ENCODE results near the gene RERE.

Gene RERE

DNA sequence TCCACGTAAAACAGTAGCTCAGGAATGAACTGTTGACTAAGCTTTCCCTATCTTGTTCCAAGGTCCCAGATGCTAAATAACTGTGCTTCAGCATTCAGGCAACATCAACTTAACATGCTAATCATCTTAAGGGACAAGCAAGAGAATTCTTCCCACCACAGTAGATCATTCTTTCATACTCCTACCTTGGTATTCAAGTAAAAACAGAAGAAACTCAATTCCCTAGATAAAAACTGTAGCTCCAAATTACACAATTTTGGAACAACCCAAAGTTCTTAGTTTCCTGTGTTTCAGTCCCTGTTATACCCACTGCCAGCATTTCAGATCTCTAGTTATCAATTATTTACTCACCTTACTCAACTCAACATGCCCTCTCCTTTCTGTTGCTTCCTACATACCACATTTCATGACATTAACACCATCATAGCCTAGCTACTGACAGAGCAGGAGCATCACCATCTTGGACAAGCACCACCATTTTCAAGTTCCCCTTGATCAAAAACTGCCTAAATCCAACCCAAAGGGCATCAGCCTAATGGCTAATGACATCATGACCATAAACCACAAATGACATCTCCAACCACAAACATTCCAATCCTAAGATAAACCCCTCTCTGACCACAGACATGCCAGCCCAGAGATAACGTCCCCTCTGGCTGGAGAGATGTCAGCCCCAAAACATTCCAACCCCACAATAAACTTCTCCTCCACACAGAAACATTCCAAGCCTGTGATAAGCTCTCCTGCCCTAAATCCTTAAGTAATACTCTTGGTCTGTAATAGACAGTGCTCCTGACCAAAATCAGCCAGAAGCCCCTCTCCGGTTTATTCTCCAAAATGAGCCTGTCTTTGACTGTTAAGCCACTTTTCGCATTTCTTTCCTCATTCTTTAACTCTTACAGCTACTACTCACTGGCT lies 191.2 kb downstream of the RERE start (continued):
- TF ChIP-seq, protein P1, sequence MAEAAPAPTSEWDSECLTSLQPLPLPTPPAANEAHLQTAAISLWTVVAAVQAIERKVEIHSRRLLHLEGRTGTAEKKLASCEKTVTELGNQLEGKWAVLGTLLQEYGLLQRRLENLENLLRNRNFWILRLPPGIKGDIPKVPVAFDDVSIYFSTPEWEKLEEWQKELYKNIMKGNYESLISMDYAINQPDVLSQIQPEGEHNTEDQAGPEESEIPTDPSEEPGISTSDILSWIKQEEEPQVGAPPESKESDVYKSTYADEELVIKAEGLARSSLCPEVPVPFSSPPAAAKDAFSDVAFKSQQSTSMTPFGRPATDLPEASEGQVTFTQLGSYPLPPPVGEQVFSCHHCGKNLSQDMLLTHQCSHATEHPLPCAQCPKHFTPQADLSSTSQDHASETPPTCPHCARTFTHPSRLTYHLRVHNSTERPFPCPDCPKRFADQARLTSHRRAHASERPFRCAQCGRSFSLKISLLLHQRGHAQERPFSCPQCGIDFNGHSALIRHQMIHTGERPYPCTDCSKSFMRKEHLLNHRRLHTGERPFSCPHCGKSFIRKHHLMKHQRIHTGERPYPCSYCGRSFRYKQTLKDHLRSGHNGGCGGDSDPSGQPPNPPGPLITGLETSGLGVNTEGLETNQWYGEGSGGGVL (tag by site-specific recombination; IDR thresholded peaks at IDR 0.05): peak; percentile 84
- TF ChIP-seq IKZF3 (tag by site-specific recombination; IDR thresholded peaks at IDR 0.05) (peak; percentile 55; the same call in 1 of the 2 replicates), RBAK (tag by site-specific recombination; IDR thresholded peaks at IDR 0.05) (peak; percentile 46; the same call in 1 of the 2 replicates), ZBTB17 (tag by site-specific recombination; IDR thresholded peaks at IDR 0.05) (peak; percentile 34; the same call in 1 of the 2 replicates), ZNF660 (tag by site-specific recombination; IDR thresholded peaks at IDR 0.05) (no peak), PRDM2 (tag by site-specific recombination; IDR thresholded peaks at IDR 0.05; ENCODE audit: borderline replicate concordance) (no peak), ZNF391 (tag by site-specific recombination; IDR thresholded peaks at IDR 0.05; ENCODE audit: borderline replicate concordance, low read depth) (peak; percentile 97), ZNF514 (tag by site-specific recombination; IDR thresholded peaks at IDR 0.05) (no peak), EGR2 (tag by site-specific recombination; IDR thresholded peaks at IDR 0.05; ENCODE audit: low read depth) (peak; percentile 62), ZNF791 (tag by site-specific recombination; IDR thresholded peaks at IDR 0.05) (no peak), ZNF302 (tag by site-specific recombination; IDR thresholded peaks at IDR 0.05; ENCODE audit: low read depth) (no peak), ZNF335 (tag by site-specific recombination; conservative IDR thresholded peaks at IDR 0.05) (peak; percentile 38; the same call in 1 of the 2 replicates), ZNF26 (tag by site-specific recombination; IDR thresholded peaks at IDR 0.05) (no peak), ZNF2 (tag by site-specific recombination; IDR thresholded peaks at IDR 0.05) (0 out of 2 replicates have a peak, but pooled peaks have one; percentile 48), ZNF132 (tag by site-specific recombination; IDR thresholded peaks at IDR 0.05; ENCODE audit: borderline replicate concordance) (no peak), ZBTB6 (tag by site-specific recombination; IDR thresholded peaks at IDR 0.05) (no peak)
- TF ChIP-seq, protein P2, sequence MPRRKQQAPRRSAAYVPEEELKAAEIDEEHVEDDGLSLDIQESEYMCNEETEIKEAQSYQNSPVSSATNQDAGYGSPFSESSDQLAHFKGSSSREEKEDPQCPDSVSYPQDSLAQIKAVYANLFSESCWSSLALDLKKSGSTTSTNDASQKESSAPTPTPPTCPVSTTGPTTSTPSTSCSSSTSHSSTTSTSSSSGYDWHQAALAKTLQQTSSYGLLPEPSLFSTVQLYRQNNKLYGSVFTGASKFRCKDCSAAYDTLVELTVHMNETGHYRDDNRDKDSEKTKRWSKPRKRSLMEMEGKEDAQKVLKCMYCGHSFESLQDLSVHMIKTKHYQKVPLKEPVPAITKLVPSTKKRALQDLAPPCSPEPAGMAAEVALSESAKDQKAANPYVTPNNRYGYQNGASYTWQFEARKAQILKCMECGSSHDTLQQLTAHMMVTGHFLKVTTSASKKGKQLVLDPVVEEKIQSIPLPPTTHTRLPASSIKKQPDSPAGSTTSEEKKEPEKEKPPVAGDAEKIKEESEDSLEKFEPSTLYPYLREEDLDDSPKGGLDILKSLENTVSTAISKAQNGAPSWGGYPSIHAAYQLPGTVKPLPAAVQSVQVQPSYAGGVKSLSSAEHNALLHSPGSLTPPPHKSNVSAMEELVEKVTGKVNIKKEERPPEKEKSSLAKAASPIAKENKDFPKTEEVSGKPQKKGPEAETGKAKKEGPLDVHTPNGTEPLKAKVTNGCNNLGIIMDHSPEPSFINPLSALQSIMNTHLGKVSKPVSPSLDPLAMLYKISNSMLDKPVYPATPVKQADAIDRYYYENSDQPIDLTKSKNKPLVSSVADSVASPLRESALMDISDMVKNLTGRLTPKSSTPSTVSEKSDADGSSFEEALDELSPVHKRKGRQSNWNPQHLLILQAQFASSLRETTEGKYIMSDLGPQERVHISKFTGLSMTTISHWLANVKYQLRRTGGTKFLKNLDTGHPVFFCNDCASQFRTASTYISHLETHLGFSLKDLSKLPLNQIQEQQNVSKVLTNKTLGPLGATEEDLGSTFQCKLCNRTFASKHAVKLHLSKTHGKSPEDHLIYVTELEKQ (tag by site-specific recombination; IDR thresholded peaks at IDR 0.05; ENCODE audit: borderline replicate concordance): peak; percentile 98
- TF ChIP-seq, protein P3, sequence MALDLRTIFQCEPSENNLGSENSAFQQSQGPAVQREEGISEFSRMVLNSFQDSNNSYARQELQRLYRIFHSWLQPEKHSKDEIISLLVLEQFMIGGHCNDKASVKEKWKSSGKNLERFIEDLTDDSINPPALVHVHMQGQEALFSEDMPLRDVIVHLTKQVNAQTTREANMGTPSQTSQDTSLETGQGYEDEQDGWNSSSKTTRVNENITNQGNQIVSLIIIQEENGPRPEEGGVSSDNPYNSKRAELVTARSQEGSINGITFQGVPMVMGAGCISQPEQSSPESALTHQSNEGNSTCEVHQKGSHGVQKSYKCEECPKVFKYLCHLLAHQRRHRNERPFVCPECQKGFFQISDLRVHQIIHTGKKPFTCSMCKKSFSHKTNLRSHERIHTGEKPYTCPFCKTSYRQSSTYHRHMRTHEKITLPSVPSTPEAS (tag by site-specific recombination; IDR thresholded peaks at IDR 0.05): peak; percentile 47; the same call in 1 of the 2 replicates
- TF ChIP-seq, protein P4, sequence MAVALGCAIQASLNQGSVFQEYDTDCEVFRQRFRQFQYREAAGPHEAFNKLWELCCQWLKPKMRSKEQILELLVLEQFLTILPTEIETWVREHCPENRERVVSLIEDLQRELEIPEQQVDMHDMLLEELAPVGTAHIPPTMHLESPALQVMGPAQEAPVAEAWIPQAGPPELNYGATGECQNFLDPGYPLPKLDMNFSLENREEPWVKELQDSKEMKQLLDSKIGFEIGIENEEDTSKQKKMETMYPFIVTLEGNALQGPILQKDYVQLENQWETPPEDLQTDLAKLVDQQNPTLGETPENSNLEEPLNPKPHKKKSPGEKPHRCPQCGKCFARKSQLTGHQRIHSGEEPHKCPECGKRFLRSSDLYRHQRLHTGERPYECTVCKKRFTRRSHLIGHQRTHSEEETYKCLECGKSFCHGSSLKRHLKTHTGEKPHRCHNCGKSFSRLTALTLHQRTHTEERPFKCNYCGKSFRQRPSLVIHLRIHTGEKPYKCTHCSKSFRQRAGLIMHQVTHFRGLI (tag by site-specific recombination; IDR thresholded peaks at IDR 0.05): peak; percentile 41; the same call in 1 of the 2 replicates

All from HEK293 (cell line).